HEK293 (cell line): ENCODE measurements around the gene KIAA0753.

Experiments
- GFI1B ChIP-seq: fragments of 450-650 bp; formaldehyde crosslinking; IDR thresholded peaks from 2 replicates; pipeline ENCODE4 v1.5.1; 2016; ENCODE audit warnings: missing biosample characterization, missing genetic modification characterization
- ZFHX2 ChIP-seq: fragments of 450-650 bp; formaldehyde crosslinking; conservative IDR thresholded peaks from 2 replicates; pipeline ENCODE4 v1.5.1; 2016; ENCODE audit warnings: missing biosample characterization, missing genetic modification characterization
- ZNF184 ChIP-seq: fragments of 450-650 bp; IDR thresholded peaks from 2 replicates; pipeline ENCODE4 v1.5.1; 2018; ENCODE audit warnings: missing biosample characterization, mild to moderate bottlenecking, missing genetic modification characterization
- ZNF211 ChIP-seq: fragments of 450-650 bp; formaldehyde crosslinking; IDR thresholded peaks from 2 replicates; pipeline ENCODE4 v1.5.1; 2016; ENCODE audit warnings: low read depth, missing biosample characterization, missing genetic modification characterization
- ZNF423 ChIP-seq: fragments of 450-650 bp; formaldehyde crosslinking; IDR thresholded peaks from 2 replicates; pipeline ENCODE4 v1.5.1; 2016; ENCODE audit warnings: missing biosample characterization, missing genetic modification characterization
- ZNF514 ChIP-seq: fragments of 450-650 bp; formaldehyde crosslinking; IDR thresholded peaks from 2 replicates; pipeline ENCODE4 v1.5.1; 2016; ENCODE audit warnings: missing biosample characterization, missing genetic modification characterization
- ZNF521 ChIP-seq: fragments of 450-650 bp; formaldehyde crosslinking; IDR thresholded peaks from 2 replicates; pipeline ENCODE4 v1.5.1; 2017; ENCODE audit warnings: missing biosample characterization, mild to moderate bottlenecking, missing genetic modification characterization
- ZNF670 ChIP-seq: fragments of 450-650 bp; formaldehyde crosslinking; IDR thresholded peaks from 2 replicates; pipeline ENCODE4 v1.5.1; 2016; ENCODE audit warnings: missing biosample characterization, missing genetic modification characterization, low read depth
- ZNF768 ChIP-seq: fragments of 450-650 bp; formaldehyde crosslinking; IDR thresholded peaks from 2 replicates; pipeline ENCODE4 v1.5.1; 2018; ENCODE audit warnings: missing biosample characterization, mild to moderate bottlenecking, missing genetic modification characterization
- TF ChIP-seq, protein P1 (sequence below): fragments of 450-650 bp; formaldehyde crosslinking; IDR thresholded peaks from 2 replicates; pipeline ENCODE4 v1.5.1; 2016; ENCODE audit warnings: missing biosample characterization, missing genetic modification characterization
- TF ChIP-seq, protein P2 (sequence below): fragments of 450-650 bp; formaldehyde crosslinking; IDR thresholded peaks from 2 replicates; pipeline ENCODE4 v1.5.1; 2016; ENCODE audit warnings: missing biosample characterization, missing genetic modification characterization

DNA sequence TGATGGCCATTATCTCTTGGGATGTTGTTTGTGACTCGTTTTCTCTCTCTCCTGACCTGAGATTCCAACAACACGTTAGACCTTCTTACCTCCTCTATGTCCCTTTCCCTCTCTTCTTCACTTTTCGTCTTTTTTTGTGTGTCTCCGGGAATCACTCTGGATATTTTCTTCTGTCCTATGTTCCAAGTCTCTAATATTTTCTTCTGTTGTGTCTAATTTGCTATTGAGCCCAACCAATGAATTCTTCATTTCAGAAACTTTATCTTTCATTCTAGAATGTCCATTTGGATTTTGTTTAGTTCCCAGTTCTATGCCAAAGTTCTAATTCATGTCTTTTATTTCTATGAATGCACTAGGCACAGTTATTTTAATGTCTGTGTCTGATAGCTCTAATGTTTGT is 57.1 kb downstream of the KIAA0753 start:
- TF ChIP-seq, protein P1, sequence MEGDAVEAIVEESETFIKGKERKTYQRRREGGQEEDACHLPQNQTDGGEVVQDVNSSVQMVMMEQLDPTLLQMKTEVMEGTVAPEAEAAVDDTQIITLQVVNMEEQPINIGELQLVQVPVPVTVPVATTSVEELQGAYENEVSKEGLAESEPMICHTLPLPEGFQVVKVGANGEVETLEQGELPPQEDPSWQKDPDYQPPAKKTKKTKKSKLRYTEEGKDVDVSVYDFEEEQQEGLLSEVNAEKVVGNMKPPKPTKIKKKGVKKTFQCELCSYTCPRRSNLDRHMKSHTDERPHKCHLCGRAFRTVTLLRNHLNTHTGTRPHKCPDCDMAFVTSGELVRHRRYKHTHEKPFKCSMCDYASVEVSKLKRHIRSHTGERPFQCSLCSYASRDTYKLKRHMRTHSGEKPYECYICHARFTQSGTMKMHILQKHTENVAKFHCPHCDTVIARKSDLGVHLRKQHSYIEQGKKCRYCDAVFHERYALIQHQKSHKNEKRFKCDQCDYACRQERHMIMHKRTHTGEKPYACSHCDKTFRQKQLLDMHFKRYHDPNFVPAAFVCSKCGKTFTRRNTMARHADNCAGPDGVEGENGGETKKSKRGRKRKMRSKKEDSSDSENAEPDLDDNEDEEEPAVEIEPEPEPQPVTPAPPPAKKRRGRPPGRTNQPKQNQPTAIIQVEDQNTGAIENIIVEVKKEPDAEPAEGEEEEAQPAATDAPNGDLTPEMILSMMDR (tag by site-specific recombination), result no peak
- TF ChIP-seq ZNF423 (tag by site-specific recombination) (no peak), ZNF768 (no peak), ZNF211 (tag by site-specific recombination) (no peak), ZNF184 (tag by site-specific recombination) (no peak), ZNF670 (tag by site-specific recombination) (no peak), GFI1B (tag by site-specific recombination) (no peak), ZFHX2 (no peak), ZNF514 (no peak), ZNF521 (tag by site-specific recombination) (no peak)
- TF ChIP-seq, protein P2, sequence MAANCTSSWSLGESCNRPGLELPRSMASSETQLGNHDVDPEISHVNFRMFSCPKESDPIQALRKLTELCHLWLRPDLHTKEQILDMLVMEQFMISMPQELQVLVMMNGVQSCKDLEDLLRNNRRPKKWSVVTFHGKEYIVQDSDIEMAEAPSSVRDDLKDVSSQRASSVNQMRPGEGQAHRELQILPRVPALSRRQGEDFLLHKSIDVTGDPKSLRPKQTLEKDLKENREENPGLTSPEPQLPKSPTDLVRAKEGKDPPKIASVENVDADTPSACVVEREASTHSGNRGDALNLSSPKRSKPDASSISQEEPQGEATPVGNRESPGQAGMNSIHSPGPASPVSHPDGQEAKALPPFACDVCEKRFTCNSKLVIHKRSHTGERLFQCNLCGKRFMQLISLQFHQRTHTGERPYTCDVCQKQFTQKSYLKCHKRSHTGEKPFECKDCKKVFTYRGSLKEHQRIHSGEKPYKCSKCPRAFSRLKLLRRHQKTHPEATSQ (tag by site-specific recombination), result no peak
